Epithelial cell of proximal tubule (primary cell): Measurements from ENCODE around the gene NGEF. TPM values are rescaled to one million over a fixed set of nuclear protein-coding genes. Genes with fewer than 3 reads are reported as not detected.
"Not testable (repeated sequence)": the region's sequence is repeated elsewhere in the genome, so short reads cannot be mapped to it uniquely, and the experiment has no call there.

ENCODE experiments used
- DNase-seq: peaks from one replicate; pipeline ENCODE4 v3.0.0-alpha.2; 2011; ENCODE audit warnings: low read depth
- H3K4me3 ChIP-seq: 2 replicates; pipeline ENCODE4 v1.5.1; 2011; ENCODE audit warnings: low read depth, mild to moderate bottlenecking, low read length
- CTCF ChIP-seq: conservative IDR thresholded peaks from 2 replicates; pipeline ENCODE4 v1.5.1; 2012; ENCODE audit warnings: low read depth, mild to moderate bottlenecking, low read length
- total RNA-seq: library from RNA; depleted of rRNA; stranded (reverse); fragments of >200 nt; gene quantifications from 2 replicates; pipeline ENCODE4 v1.2.3, GENCODE V29; 2015

NGEF gene
- total RNA-seq, 1 donor from 2014 or later = 8.6 TPM

GRCh38 chr2:232852676-232853075 lies 160.4 kb downstream of the NGEF start:
- no peak for DNase-seq
- H3K4me3 ChIP-seq = no peak overlapping the region
- no peak for TF ChIP-seq CTCF

- DNase-seq, H3K4me3 ChIP-seq: not testable (repeated sequence)
These were observed 161.0 kb downstream of the NGEF start for GRCh38 chr2:232852081-232852480.

- no peak for DNase-seq
- no peak for TF ChIP-seq CTCF
- H3K4me3 ChIP-seq = no peak overlapping the region
These were observed 163.0 kb downstream of the NGEF start for GRCh38 chr2:232850039-232850438.

- no peak overlapping the region for H3K4me3 ChIP-seq
- TF ChIP-seq CTCF = no peak
- DNase-seq = no peak
These were observed 167.0 kb downstream of the NGEF start for GRCh38 chr2:232846055-232846454.

- DNase-seq = no peak
- peak; percentile 33 for TF ChIP-seq CTCF
These were observed 169.2 kb downstream of the NGEF start for GRCh38 chr2:232843834-232844233.

GRCh38 chr2:232842689-232843088 lies 170.4 kb downstream of the NGEF start:
- no peak for TF ChIP-seq CTCF
- H3K4me3 ChIP-seq = no peak overlapping the region
- no peak for DNase-seq

More at GRCh38 chr2:232843834-232844233, 169.2 kb downstream of the NGEF start:
- no peak overlapping the region for H3K4me3 ChIP-seq

- DNase-seq = no peak
- H3K4me3 ChIP-seq = no peak overlapping the region
- TF ChIP-seq CTCF = no peak
These were observed 173.5 kb downstream of the NGEF start for GRCh38 chr2:232839411-232840079.
